Neural progenitor cell (in vitro differentiated cells): Measurements from ENCODE around the gene C3orf52.

Experiments used
- EZH2 ChIP-seq: fragments of 200-600 bp; sonication (generic); IDR thresholded peaks from 2 replicates; pipeline ENCODE4 v1.6.1; 2017; ENCODE audit warnings: antibody characterized with exemption, mild to moderate bottlenecking, moderate library complexity
- EZH2phosphoT487 ChIP-seq: fragments of 200-600 bp; sonication (generic); IDR thresholded peaks from 2 replicates; pipeline ENCODE4 v1.6.1; 2017; ENCODE audit warnings: antibody characterized with exemption
- TF ChIP-seq, protein P1 (sequence below): fragments of 200-600 bp; sonication (generic); IDR thresholded peaks from 2 replicates; pipeline ENCODE4 v1.5.1; 2017; ENCODE audit warnings: antibody characterized with exemption, mild to moderate bottlenecking

GRCh38 chr3:112134335-112135124 is 48.3 kb downstream of the C3orf52 start:
- TF ChIP-seq, protein P1, sequence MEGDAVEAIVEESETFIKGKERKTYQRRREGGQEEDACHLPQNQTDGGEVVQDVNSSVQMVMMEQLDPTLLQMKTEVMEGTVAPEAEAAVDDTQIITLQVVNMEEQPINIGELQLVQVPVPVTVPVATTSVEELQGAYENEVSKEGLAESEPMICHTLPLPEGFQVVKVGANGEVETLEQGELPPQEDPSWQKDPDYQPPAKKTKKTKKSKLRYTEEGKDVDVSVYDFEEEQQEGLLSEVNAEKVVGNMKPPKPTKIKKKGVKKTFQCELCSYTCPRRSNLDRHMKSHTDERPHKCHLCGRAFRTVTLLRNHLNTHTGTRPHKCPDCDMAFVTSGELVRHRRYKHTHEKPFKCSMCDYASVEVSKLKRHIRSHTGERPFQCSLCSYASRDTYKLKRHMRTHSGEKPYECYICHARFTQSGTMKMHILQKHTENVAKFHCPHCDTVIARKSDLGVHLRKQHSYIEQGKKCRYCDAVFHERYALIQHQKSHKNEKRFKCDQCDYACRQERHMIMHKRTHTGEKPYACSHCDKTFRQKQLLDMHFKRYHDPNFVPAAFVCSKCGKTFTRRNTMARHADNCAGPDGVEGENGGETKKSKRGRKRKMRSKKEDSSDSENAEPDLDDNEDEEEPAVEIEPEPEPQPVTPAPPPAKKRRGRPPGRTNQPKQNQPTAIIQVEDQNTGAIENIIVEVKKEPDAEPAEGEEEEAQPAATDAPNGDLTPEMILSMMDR: no peak
- TF ChIP-seq EZH2phosphoT487 (no peak), EZH2 (no peak)
